HT1080 (cell line): ENCODE data around the gene GSS. TPM values are rescaled to one million over a fixed set of nuclear protein-coding genes. Genes with fewer than 3 reads are reported as not detected.

Experiments
- DNase-seq: peaks from one replicate; pipeline ENCODE4 v3.0.0-alpha.2; 2015; ENCODE audit warnings: low read depth
- polyA plus RNA-seq, 2 experiments: library from polyadenylated mRNA; depleted of rRNA; stranded (reverse); fragments of >200 nt; gene quantifications; 2 replicates each; pipeline ENCODE4 v1.2.3, GENCODE V29; 2015
- total RNA-seq: library from RNA; depleted of rRNA; stranded (reverse); fragments of >200 nt; shearing (Covaris generic); gene quantifications from 2 replicates; pipeline ENCODE4 v1.2.3, GENCODE V29; 2014; rRNA removed

The GSS gene
- 91.8 and 95.1 TPM in 2 replicates for total RNA-seq
- polyA plus RNA-seq (2015; cell fraction: cytosol; rRNA removed), result 88.0 and 89.5 TPM in 2 replicates
- polyA plus RNA-seq (2015; cell fraction: nucleus; rRNA removed), result 156 and 163 TPM in 2 replicates

GRCh38 chr20:34955231-34956040, at the start of gene GSS, which contains the start of gene MYH7B:
TSS of gene GSS (minus strand) at chr20:34955806. CDS start at chr20:34951852, 3,954 bp downstream.
TSS of gene MYH7B (plus strand) at chr20:34955868. CDS start at chr20:34978006, 22,138 bp downstream.
- DNase-seq, result peak; percentile 96

GRCh38 chr20:35004749-35005462, 49.3 kb upstream of the GSS start:
- no peak for DNase-seq

GRCh38 chr20:35004051-35004725, 48.6 kb upstream of the GSS start:
- no peak for DNase-seq

GRCh38 chr20:35003211-35004031, 47.8 kb upstream of the GSS start:
- no peak for DNase-seq

- no peak for DNase-seq
Observed at GRCh38 chr20:35002426-35003210, 47.0 kb upstream of the GSS start.

GRCh38 chr20:35001596-35002362, 46.2 kb upstream of the GSS start:
- DNase-seq, result no peak

GRCh38 chr20:35000922-35001595, 45.5 kb upstream of the GSS start:
- no peak for DNase-seq

GRCh38 chr20:35000311-35000921, 44.8 kb upstream of the GSS start:
- DNase-seq, result no peak

- no peak for DNase-seq
Observed at GRCh38 chr20:34999782-35000181, 44.2 kb upstream of the GSS start.

GRCh38 chr20:34999021-34999451, 43.4 kb upstream of the GSS start:
- no peak for DNase-seq

- DNase-seq, result no peak
Observed at GRCh38 chr20:34998331-34998950, 42.8 kb upstream of the GSS start.

GRCh38 chr20:34997774-34998173, 42.2 kb upstream of the GSS start:
- no peak for DNase-seq

- no peak for DNase-seq
Observed at GRCh38 chr20:34997131-34997561, 41.5 kb upstream of the GSS start.

GRCh38 chr20:34996243-34997028, 40.8 kb upstream of the GSS start:
- DNase-seq, result no peak

- DNase-seq, result no peak
Observed at GRCh38 chr20:34995696-34996095, 40.1 kb upstream of the GSS start.

GRCh38 chr20:34995192-34995591, 39.6 kb upstream of the GSS start:
- no peak for DNase-seq
